GM12878 (cell line): Measurements from ENCODE around the gene MARCHF10. TPM values are rescaled to one million over a fixed set of nuclear protein-coding genes. Genes with fewer than 3 reads are reported as not detected.

Source experiments
- ATAC-seq: fragments of 200-7000 bp; cut with Tn5 transposase; 3 replicates; pipeline ENCODE4 v1.9.1; 2020; ENCODE audit warnings: mild to moderate bottlenecking, moderate library complexity
- BruUV-seq: library from RNA; stranded (reverse); fragments of 400-500 nt; replicated peaks from 2 replicates; lab custom pipeline; 2021; lab: Mats Ljungman, UMichigan
- CTCF ChIA-PET: fragments of 300-600 bp; sonication (Branson Sonifier 250); formaldehyde crosslinking; extraction: SDS; loops from one replicate; lab custom pipeline; 2021; ENCODE audit warnings: inconsistent platforms; lab: Yijun Ruan, JAX
- POLR2A ChIA-PET: fragments of 350-600 bp; formaldehyde crosslinking; extraction: SDS; loops from one replicate; lab custom pipeline; 2021; ENCODE audit warnings: inconsistent platforms; lab: Charles Lee
- RAD21 ChIA-PET: fragments of 300-600 bp; sonication (Branson Sonifier 250); formaldehyde crosslinking; loops from one replicate; lab custom pipeline; 2023; ENCODE audit warnings: antibody characterized with exemption; ENCODE audit not compliant: unreplicated experiment; lab: Charles Lee
- SMC1A ChIA-PET: fragments of 300-600 bp; sonication (Branson Sonifier 250); formaldehyde crosslinking; loops from one replicate; lab custom pipeline; 2023; ENCODE audit not compliant: unreplicated experiment, uncharacterized antibody; lab: Charles Lee
- DNase-seq: peaks from one replicate; pipeline ENCODE4 v3.0.0-alpha.2; 2011; ENCODE audit warnings: low read depth, low spot score
- FAIRE-seq: peaks from 3 replicates; lab custom pipeline; 2011; peaks lifted over from hg19 to GRCh38; lab: Jason Lieb, UNC
- H2AFZ ChIP-seq: 2 replicates; pipeline ENCODE4 v1.6.0; 2011; ENCODE audit warnings: low read depth, low read length, control low read depth; ENCODE audit not compliant: control insufficient read depth
- H3K27ac ChIP-seq: 2 replicates; pipeline ENCODE4 v1.5.1; 2011; ENCODE audit warnings: control low read depth; ENCODE audit not compliant: control insufficient read depth, insufficient read depth
- H3K27me3 ChIP-seq, 2 experiments: replicated peaks in 1 of 2; 2 replicates each; pipeline versions ENCODE4 v1.6.0 to v1.6.1; 2011; ENCODE audit warnings: low read length in 1 of 2; ENCODE audit not compliant: control insufficient read depth in 2 of 2, insufficient read depth in 2 of 2
- H3K36me3 ChIP-seq, 2 experiments: 2 replicates each; pipeline ENCODE4 v1.5.1; 2011; ENCODE audit warnings: low read length in 1 of 2; ENCODE audit not compliant: control insufficient read depth in 2 of 2, insufficient read depth in 2 of 2
- H3K4me1 ChIP-seq: 2 replicates; pipeline ENCODE4 v1.6.1; 2011; ENCODE audit warnings: mild to moderate bottlenecking, low read length, moderate library complexity, mixed read lengths; ENCODE audit not compliant: control insufficient read depth, insufficient read depth
- H3K4me2 ChIP-seq: 2 replicates; pipeline ENCODE4 v1.6.0; 2011; ENCODE audit warnings: control low read depth; ENCODE audit not compliant: control insufficient read depth, insufficient read depth
- H3K4me3 ChIP-seq: fragments of 200-600 bp; sonication (generic); 2 replicates; pipeline ENCODE4 v1.5.1; 2016
- H3K79me2 ChIP-seq: 2 replicates; pipeline ENCODE4 v1.6.0; 2011; ENCODE audit warnings: low read length; ENCODE audit not compliant: control insufficient read depth, insufficient read depth
- H3K9ac ChIP-seq: 2 replicates; pipeline ENCODE4 v1.8.0; 2011; ENCODE audit warnings: low read length, control low read depth, mixed read lengths; ENCODE audit not compliant: control insufficient read depth, insufficient read depth
- H3K9me3 ChIP-seq: replicated peaks from 3 replicates; pipeline ENCODE4 v1.5.1; 2011; ENCODE audit warnings: mild to moderate bottlenecking, low read length; ENCODE audit not compliant: control insufficient read depth, insufficient read depth
- H4K20me1 ChIP-seq: 2 replicates; pipeline ENCODE4 v1.6.0; 2011; ENCODE audit not compliant: control insufficient read depth, insufficient read depth
- ATF3 ChIP-seq: IDR thresholded peaks from 2 replicates; pipeline ENCODE4 v1.6.1; 2011; ENCODE audit warnings: low read depth, mild to moderate bottlenecking, low read length, moderate library complexity, borderline replicate concordance; ENCODE audit errors: extremely low read depth
- EP300 ChIP-seq, 2 experiments: fragments of 150-350 bp in 1 of 2; IDR thresholded peaks; 2 replicates each; pipeline ENCODE4 v1.6.1; 2011 to 2012; ENCODE audit warnings: low read depth in 2 of 2, low read length in 2 of 2, borderline replicate concordance in 1 of 2, improper control_type of control experiment in 1 of 2, inconsistent platforms in 1 of 2; ENCODE audit not compliant: control insufficient read depth in 1 of 2
- IKZF1 ChIP-seq: fragments of 450-650 bp; conservative IDR thresholded peaks from 2 replicates; pipeline ENCODE4 v1.6.1; 2017; ENCODE audit warnings: antibody characterized with exemption, mild to moderate bottlenecking
- NFYB ChIP-seq: IDR thresholded peaks from 2 replicates; pipeline ENCODE4 v1.6.1; 2011; ENCODE audit warnings: low read depth, mild to moderate bottlenecking, low read length, improper control_type of control experiment, moderate library complexity; ENCODE audit not compliant: insufficient read depth
- PAX8 ChIP-seq: fragments of 450-650 bp; IDR thresholded peaks from 2 replicates; pipeline ENCODE4 v1.6.1; 2017; ENCODE audit warnings: mild to moderate bottlenecking, moderate library complexity
- POLR2AphosphoS5 ChIP-seq: IDR thresholded peaks from 2 replicates; pipeline ENCODE4 v1.6.1; 2011; ENCODE audit warnings: mild to moderate bottlenecking, low read length, inconsistent platforms
- PRDM15 ChIP-seq: fragments of 450-650 bp; formaldehyde crosslinking; IDR thresholded peaks from 2 replicates; pipeline ENCODE4 v1.4.0; 2020; ENCODE audit warnings: mild to moderate bottlenecking, moderate library complexity
- RAD51 ChIP-seq: fragments of 450-650 bp; IDR thresholded peaks from 2 replicates; pipeline ENCODE4 v1.6.1; 2016; ENCODE audit warnings: moderate library complexity, mild to moderate bottlenecking, inconsistent platforms
- SMC3 ChIP-seq: IDR thresholded peaks from 2 replicates; pipeline ENCODE4 v1.6.1; 2011; ENCODE audit warnings: low read length, improper control_type of control experiment, borderline replicate concordance
- WGBS: methylation state at CpG from one replicate; pipeline ENCODE4 v1.1.6; 2016; ENCODE audit warnings: low lambda C conversion rate; ENCODE audit not compliant: insufficient replicate concordance, insufficient coverage; ENCODE audit errors: missing lambda C conversion rate; 5-methylcytosine and 5-hydroxymethylcytosine counted together
- in situ Hi-C: fragments of 300-500 bp; cut with MboI; formaldehyde crosslinking; loops from 9 replicates; pipeline ENCODE4 v1.14.3; 2018; ENCODE audit warnings: mixed read lengths
- intact Hi-C: fragments of 100-400 bp; cut with micrococcal nuclease; formaldehyde crosslinking; loops from one replicate; pipeline ENCODE4 v1.14.2; 2022; ENCODE audit not compliant: unreplicated experiment
- polyA plus RNA-seq, 11 experiments: library from polyadenylated mRNA; depleted of rRNA in 4 of 11; unstranded in 6 of 11; stranded (reverse) in 5 of 11; fragments of >200 nt; fragmentation: Nextera tagmentation in 4 of 11; fragmentation: Illumina TruSeq in 1 of 11; extraction: Ambion mirVana in 4 of 11; extraction: Trizol in 1 of 11; gene quantifications; 1 replicate in 1 of 11; 2 replicates in 10 of 11; pipeline versions ENCODE4 v1.2.1 to v1.2.3, GENCODE V29; 2011 to 2016; ENCODE audit warnings: inconsistent platforms in 2 of 11, missing spikeins in 2 of 11, low read depth in 1 of 11
- total RNA-seq, 4 experiments: library from RNA; depleted of rRNA in 3 of 4; stranded (reverse); fragments of >200 nt in 3 of 4; fragmentation: Illumina TruSeq in 1 of 4; extraction: Trizol in 1 of 4; gene quantifications; 2 replicates each; pipeline versions ENCODE4 v1.2.1 to v1.2.3, GENCODE V29; 2013 to 2021

MARCHF10 gene
- total and polyA plus RNA-seq, 10 of the 15 experiments (the other 5 are each of a cell fraction or from before 2014, with no cell fraction given) = 0.11 to 0.24 TPM; not detected in 8

- no peak for ATAC-seq
- TF ChIP-seq PRDM15 (no peak), PAX8 (no peak)
- CTCF ChIA-PET = no interaction called here
- DNase-seq = no peak
- RAD21 ChIA-PET = no interaction called here
- Histone ChIP-seq H3K9ac (no peak overlapping the region), H3K27ac (no peak overlapping the region), H3K4me1 (no peaks in the 10 kb centered on the region), H3K79me2 (no peaks in the 10 kb centered on the region), H3K9me3 (no peaks in the 10 kb centered on the region), H3K4me2 (no peak overlapping the region), H4K20me1 (no peaks in the 10 kb centered on the region), H2AFZ (no peak overlapping the region), H3K27me3 (no peaks in the 10 kb centered on the region; a peak in 1 of 4 replicates), H3K36me3 (no peaks in the 10 kb centered on the region), H3K4me3 (no peak overlapping the region)
- SMC1A ChIA-PET = no interaction called here
- no TSS peak for BruUV-seq
- in situ Hi-C loops = no loop called here
- no peak for FAIRE-seq
- intact Hi-C loops = no loop called here
- POLR2A ChIA-PET = no interaction called here
- 63% methylated on average over 6 of the region's 6 CpGs for WGBS
Measured at GRCh38 chr17:62791235-62791734, 16.8 kb downstream of the MARCHF10 start.

- no TSS peak for BruUV-seq
- FAIRE-seq = no peak
- no peak for TF ChIP-seq RAD51
- TF ChIP-seq NFYB = no peak
- TF ChIP-seq POLR2AphosphoS5 = no peak
- TF ChIP-seq ATF3 = no peak
- no peak for TF ChIP-seq IKZF1
- TF ChIP-seq EP300 (IDR thresholded peaks at IDR 0.05; ENCODE audit: borderline replicate concordance in 1 of 2, control insufficient read depth in 1 of 2, low read depth in 2 of 2, low read length in 2 of 2) = no peak
- no peak for TF ChIP-seq SMC3
Measured at GRCh38 chr17:62790564-62790986, 17.5 kb downstream of the MARCHF10 start.

More at GRCh38 chr17:62790564-62790986, 17.5 kb downstream of the MARCHF10 start:
- H3K36me3 ChIP-seq = no peaks in the 10 kb centered on the region
- intact Hi-C loops (no loop called here), in situ Hi-C loops (no loop called here)
- POLR2A ChIA-PET = no interaction called here
- SMC1A ChIA-PET = no interaction called here
- no peak overlapping the region for H3K9ac ChIP-seq
- H3K79me2 ChIP-seq = no peaks in the 10 kb centered on the region
- CTCF ChIA-PET = no interaction called here
- no peak for ATAC-seq
- 46% methylated on average over 7 of the region's 7 CpGs for WGBS
- no peak for DNase-seq
- no peak overlapping the region for H3K4me3 ChIP-seq
- RAD21 ChIA-PET = no interaction called here
- no peaks in the 10 kb centered on the region for H4K20me1 ChIP-seq
- no peaks in the 10 kb centered on the region for H3K4me1 ChIP-seq
- H3K9me3 ChIP-seq = no peaks in the 10 kb centered on the region
- no peak overlapping the region for H2AFZ ChIP-seq
- no peak overlapping the region for H3K4me2 ChIP-seq
- H3K27ac ChIP-seq = no peak overlapping the region
- no peaks in the 10 kb centered on the region for H3K27me3 ChIP-seq
